ENCODE measurements around the gene ZC3H4.
A peak's percentile ranks its signal among the peaks of the same experiment; 100 is the strongest.
"Not testable (repeated sequence)": the region's sequence is repeated elsewhere in the genome, so short reads cannot be mapped to it uniquely, and the experiment has no call there.

Gene ZC3H4

GRCh38 chr19:47093841-47094240 is 19.7 kb downstream of the ZC3H4 start:
- DNase-seq, result peak in 3 of 10 donors; percentile 26 to 71 (median 27)
- intact Hi-C loops (cut with DNase I), result no loop called here

- intact Hi-C loops (cut with DNase I), result no loop called here
- DNase-seq, result peak in 3 of 10 donors; percentile 12 to 46 (median 16)
Observed at GRCh38 chr19:47093254-47093653, 20.3 kb downstream of the ZC3H4 start.

- intact Hi-C loops (cut with DNase I), result no loop called here
- DNase-seq, result peak in 3 of 10 donors; percentile 7 to 28 (median 22)
Observed at GRCh38 chr19:47089767-47090350, 23.7 kb downstream of the ZC3H4 start.

- DNase-seq, result peak in 3 of 10 donors; percentile 2 to 32 (median 28)
- intact Hi-C loops (cut with DNase I), result no loop called here
Observed at GRCh38 chr19:47086280-47086679, 27.3 kb downstream of the ZC3H4 start.

GRCh38 chr19:47084879-47085439 is 28.6 kb downstream of the ZC3H4 start:
- intact Hi-C loops (cut with DNase I), result no loop called here
- DNase-seq, result peak in 2 of 10 donors; percentile 9 to 54

DNA sequence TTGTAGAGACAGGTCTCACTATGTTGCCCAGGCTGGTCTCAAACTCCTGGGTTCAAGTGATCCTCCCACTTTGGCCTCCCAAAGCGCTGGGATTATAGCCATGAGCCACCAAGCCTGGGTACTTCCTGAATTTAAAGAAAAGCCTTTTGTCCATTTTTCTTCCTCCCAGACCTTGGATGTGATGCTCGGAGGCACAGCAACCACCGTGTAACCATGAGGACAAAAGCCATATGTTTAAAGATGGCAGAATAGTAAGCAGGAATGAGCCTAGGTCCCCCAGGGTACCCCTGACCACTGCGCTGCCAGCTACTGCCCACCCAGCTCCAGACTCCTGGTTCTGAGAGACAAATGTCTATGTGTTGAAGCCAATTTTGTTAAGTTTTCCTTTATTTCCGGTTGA is 31.1 kb downstream of the ZC3H4 start:
- DNase-seq, result no peak
- intact Hi-C loops (cut with DNase I), result no loop called here

DNA sequence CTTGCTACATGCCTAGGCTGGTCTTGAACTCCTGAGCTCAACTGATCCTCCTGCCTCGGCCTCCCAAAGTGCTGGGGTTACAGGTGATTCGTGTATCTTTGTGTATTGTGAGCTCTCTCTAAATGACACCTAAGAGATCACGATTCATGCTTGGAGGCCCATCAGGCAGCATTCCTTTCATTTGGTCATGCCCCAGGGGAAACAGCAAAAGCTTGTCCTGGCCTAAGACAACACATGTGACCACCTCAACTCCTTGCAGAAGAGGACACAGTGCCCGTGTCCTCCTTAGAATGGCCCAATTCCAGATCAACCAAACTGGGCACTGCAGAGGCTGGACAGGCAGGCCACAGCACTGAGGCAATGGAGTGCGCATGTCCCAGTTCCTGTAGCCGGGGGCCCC is 32.5 kb downstream of the ZC3H4 start:
- no peak for DNase-seq
- intact Hi-C loops (cut with DNase I), result no loop called here

DNA sequence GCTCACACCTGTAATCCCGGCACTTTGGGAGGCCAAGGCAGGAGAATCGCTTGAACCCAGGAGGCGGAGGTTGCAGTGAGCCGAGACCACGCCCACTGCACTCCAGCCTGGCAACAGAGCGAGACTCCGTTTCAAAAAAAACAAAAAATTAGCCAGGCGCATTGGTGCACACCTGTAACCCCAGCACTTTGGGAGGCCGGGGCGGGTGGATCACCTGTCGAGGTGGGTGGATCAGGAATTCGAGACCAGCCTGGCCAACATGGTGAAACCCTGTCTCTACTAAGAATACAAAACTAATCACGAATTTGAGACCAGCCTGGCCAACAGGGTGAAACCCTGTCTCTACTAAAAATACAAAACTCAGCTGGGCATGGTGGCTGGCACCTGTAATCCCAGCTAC is 35.2 kb downstream of the ZC3H4 start:
- DNase-seq; intact Hi-C loops (cut with DNase I): not testable (repeated sequence)

DNA sequence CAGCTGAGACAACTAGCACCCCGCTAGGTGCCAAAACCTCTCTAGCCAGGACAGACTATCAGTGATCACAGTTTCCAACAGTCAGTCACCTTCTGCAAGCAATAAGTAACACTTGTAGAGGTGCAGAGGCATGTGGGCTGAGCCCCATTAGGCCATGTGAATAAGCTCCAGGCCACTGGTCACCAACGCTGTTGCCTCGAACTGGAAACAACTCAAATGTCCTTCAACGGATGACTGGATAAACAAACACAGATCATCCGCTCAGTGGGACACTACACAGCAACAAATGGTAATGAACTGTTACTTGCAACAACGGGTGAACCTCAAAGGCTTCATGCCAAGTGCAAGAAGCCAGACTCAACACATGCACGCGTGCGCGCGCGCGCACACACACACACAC is 37.6 kb downstream of the ZC3H4 start:
- intact Hi-C loops (cut with DNase I), result no loop called here
- no peak for DNase-seq

DNA sequence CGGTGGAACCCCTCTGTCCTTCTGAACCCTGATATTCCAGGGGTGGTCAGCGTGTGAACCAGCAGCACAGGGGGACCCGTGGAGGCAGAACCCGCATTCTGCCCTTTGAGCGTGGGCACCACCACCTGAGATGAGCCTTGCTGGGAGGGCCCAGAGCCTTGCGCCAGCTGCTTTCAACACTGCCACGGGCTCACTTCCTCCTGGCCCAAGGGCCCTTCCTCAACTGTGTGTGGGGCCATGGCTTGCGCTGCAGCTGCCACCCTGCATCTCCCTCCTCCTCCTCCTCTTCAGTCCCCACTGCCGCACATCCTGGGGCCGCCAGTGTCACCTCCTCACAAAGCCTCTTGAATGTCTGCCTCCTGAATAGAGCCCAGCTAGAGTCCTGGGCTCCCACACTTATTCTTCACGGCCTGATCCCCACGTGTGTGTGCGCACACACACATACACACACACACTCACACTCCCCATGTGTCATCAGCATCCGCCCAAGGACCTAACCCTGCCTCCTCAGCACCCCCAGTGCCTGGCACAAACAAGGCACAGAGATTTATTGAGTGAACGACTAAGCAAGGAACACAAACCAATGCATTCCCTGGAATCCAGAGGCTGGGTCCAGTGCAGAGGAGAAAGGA is 38.3 kb downstream of the ZC3H4 start:
- intact Hi-C loops (cut with DNase I), result no loop called here
- DNase-seq, result peak in 1 of 10 donors; percentile 47

GRCh38 chr19:47074621-47075020 is 39.0 kb downstream of the ZC3H4 start:
- intact Hi-C loops (cut with DNase I), result no loop called here
- peak in 1 of 10 donors; percentile 37 for DNase-seq

DNA sequence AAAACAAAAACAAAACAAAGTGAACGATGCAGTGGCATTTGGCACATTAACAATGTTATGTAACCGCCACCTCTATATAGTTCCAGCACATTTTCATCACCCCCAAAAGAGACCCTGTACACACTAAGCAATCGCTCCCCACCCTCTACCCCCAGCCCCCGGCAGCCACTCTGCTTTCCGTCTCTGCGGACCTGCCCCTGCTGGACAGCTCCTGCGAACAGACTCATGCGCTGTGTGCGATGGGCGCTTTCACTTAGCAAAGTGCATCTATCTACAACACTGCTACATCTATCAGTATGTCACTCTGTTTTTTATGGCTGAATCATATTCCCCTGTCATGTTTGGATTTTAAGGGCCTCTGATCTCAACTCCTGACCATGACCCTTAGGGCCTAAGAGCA is 40.0 kb downstream of the ZC3H4 start:
- intact Hi-C loops (cut with DNase I), result no loop called here
- DNase-seq, result peak in 1 of 10 donors; percentile 55

GRCh38 chr19:47072323-47072722 is 41.3 kb downstream of the ZC3H4 start:
- peak in 1 of 10 donors; percentile 53 for DNase-seq
- intact Hi-C loops (cut with DNase I), result no loop called here

- DNase-seq, result peak in 1 of 10 donors; percentile 66
- intact Hi-C loops (cut with DNase I), result no loop called here
Observed at GRCh38 chr19:47071731-47072130, 41.8 kb downstream of the ZC3H4 start.

DNA sequence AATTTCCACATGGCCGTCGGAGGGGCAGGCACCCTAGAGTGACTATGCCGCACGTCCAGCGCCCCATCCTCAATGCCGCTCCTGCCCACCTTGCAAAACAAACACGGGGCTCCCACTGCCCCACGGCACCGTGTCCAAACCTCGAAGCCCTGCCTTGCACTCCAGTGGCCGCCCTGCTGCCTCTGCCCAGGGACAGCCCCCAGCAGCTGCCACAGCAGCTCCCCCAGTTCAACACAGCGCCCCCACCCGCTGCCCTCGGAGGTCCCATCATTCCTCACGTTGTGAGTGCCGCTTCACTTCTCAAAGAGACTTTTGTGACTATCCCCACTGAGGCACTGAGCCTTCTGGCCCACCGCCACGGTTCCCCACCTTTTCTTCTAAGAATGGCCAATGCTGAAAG is 42.8 kb downstream of the ZC3H4 start:
- peak in 1 of 10 donors; percentile 67 for DNase-seq
- intact Hi-C loops (cut with DNase I), result no loop called here

DNA sequence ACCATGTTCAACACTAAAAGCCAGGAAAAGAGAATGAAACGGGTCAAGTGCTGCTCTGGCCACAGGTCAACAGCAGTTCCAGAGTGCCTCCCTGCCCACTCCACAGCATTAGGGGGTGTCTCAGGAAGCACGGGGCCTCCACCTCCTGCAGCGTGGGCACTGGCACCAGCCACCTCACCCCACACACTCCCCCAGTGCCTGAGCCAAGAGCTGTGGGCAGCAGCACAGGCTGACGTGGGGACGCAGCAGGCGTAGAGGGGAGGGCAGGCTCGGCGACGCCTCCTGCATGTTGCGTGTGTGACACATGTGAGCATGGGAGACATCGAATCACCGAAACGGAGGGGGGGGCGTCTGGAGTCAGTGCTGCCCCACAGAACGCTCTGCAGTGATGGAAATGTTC is 43.8 kb downstream of the ZC3H4 start:
- intact Hi-C loops (cut with DNase I), result no loop called here
- peak in 2 of 10 donors; percentile 37 to 73 for DNase-seq

DNA sequence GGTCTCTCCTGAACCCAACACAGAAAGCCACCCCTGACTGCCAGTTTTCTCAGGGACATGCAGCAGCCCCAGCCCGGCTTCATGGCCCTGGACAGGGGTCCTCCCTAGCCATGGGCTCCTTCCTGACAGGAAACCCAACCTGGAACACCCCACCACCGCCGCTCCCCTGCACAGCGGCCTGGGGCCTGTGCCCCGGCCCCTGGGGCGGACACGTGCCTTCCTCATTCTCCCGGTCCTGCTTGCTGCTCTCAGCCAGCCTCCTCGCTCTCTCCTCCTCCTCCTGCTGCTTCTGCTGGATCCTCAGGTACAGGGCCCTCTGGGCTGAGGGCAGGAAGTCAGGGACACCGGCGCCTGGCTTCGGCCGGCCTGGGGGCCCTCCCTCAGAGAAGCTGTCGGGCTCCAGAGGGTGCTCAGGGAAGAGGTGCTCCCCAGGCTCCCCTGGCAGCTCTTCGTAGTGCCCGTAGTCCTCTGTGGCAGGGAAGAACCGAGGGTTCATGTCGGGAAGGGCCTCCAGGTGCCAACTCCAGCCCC is 44.6 kb downstream of the ZC3H4 start:
- intact Hi-C loops (cut with DNase I), result no loop called here
- peak in 1 of 10 donors; percentile 47 for DNase-seq

GRCh38 chr19:47068246-47068645 is 45.3 kb downstream of the ZC3H4 start:
- intact Hi-C loops (cut with DNase I), result no loop called here
- DNase-seq, result peak in 1 of 10 donors; percentile 61

DNA sequence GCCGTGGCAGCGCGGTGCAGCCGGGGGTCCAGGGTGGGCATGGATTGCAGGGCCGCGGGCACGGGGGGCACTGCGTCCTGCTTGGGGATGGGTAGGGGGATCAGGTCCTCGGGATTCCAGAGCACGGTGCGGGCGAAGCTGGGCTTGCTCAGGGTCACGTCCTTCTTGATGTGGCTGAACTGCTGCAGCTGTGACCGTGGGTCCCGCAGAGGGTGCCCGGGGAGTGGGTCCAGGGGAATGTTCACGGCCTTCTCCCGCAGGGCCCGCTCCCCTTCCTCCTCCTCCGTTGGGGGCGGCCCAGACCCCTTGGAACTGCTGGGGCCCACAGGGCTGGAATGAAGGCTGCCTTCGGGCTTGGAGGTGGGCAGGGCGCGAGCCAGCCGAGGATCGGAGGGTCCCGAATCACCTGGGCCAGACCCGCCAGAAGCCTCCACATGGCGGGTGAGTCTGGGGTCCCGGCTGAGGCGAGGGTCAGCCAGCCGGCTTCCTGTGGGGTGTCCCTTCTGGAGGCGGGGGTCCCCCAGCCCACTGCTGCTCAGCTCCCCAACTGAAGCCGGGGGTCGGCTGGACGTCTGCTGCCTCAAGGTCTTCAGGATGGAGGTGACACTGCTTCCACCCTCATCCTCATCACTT is 46.2 kb downstream of the ZC3H4 start:
- DNase-seq, result peak in 1 of 10 donors; percentile 48
- intact Hi-C loops (cut with DNase I), result no loop called here

DNA sequence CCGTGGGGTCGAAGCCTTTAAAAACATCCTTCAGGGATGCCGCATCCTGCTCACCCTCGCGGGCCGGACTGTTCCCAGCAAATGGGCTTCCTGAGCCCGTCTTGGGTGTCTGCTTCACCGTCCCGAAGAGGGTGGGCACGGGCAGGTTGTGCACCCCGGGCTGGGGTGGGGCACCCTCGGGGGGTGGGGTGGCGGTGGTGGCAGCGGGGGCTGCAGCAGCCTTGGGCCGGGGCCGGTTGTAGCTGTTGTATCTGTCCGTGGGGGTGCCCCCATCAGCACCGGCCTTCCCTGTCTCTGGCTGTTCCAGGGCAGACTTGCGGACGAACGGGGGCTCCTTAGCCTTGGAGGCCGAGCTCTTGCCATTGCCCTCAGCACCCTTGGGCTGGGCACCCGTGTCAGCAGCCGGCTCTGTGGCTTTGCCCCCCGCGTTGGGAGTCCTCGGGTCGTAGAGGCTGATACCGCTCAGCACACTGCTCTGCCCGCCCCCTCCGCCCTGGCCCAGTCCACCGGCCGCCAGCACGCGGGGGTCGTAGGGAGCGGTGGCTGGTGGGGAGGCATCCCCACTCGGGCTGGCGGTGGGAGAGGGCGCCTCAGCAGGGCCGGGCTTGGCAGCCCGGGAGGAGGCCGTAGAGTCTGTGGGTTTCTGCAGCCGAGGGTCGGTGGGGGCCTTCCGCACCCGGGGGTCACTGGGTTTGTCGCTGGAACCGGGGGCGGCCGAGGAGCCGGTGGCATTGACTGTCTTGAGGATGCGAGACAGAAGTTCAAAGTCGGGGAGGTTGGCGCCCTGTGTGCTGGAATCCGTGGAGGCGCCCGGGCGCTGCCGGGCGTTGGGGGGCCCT is 47.0 kb downstream of the ZC3H4 start:
- peak in 1 of 10 donors; percentile 63 for DNase-seq
- intact Hi-C loops (cut with DNase I), result no loop called here
